Measurements from ENCODE around the gene CHPT1. TPM values are rescaled to one million over a fixed set of nuclear protein-coding genes. Genes with fewer than 3 reads are reported as not detected.

The CHPT1 gene
- total RNA-seq, 2 donors from 2014 or later = 62.0 to 74.2 TPM

- WGBS, 2 donors = 81 to 88% methylated on average over 6 of the region's 6 CpGs
- Histone ChIP-seq H3K27me3 (no peaks in the 10 kb centered on the region), H3K4me1 (no peaks in the 10 kb centered on the region), H3K9me3 (no peaks in the 10 kb centered on the region), H3K27ac (no peak overlapping the region), H3K4me3 (no peak overlapping the region), H3K36me3 (replicated peaks in 1 of 2; ENCODE audit: insufficient read depth in 1 of 2, low read depth in 2 of 2) (no peaks in the 10 kb centered on the region)
- intact Hi-C loops (cut with DNase I) = no loop called here
- DNase-seq = no peak
- ATAC-seq = no peak
- no peak for TF ChIP-seq POLR2A (IDR thresholded peaks at IDR 0.05)
- TF ChIP-seq, protein P1, sequence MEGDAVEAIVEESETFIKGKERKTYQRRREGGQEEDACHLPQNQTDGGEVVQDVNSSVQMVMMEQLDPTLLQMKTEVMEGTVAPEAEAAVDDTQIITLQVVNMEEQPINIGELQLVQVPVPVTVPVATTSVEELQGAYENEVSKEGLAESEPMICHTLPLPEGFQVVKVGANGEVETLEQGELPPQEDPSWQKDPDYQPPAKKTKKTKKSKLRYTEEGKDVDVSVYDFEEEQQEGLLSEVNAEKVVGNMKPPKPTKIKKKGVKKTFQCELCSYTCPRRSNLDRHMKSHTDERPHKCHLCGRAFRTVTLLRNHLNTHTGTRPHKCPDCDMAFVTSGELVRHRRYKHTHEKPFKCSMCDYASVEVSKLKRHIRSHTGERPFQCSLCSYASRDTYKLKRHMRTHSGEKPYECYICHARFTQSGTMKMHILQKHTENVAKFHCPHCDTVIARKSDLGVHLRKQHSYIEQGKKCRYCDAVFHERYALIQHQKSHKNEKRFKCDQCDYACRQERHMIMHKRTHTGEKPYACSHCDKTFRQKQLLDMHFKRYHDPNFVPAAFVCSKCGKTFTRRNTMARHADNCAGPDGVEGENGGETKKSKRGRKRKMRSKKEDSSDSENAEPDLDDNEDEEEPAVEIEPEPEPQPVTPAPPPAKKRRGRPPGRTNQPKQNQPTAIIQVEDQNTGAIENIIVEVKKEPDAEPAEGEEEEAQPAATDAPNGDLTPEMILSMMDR (IDR thresholded peaks at IDR 0.05) = no peak
Measured at GRCh38 chr12:101663298-101663697, 34.1 kb upstream of the CHPT1 start.

- H3K4me1 ChIP-seq = no peaks in the 10 kb centered on the region
- 71 to 74% methylated on average over 7 of the region's 7 CpGs for WGBS, 2 donors
- H3K27ac ChIP-seq = no peak overlapping the region
- H3K4me3 ChIP-seq = no peak overlapping the region
- no peaks in the 10 kb centered on the region for H3K27me3 ChIP-seq
- ATAC-seq (no peak), DNase-seq (no peak)
- no peaks in the 10 kb centered on the region for H3K9me3 ChIP-seq
- no peaks in the 10 kb centered on the region for H3K36me3 ChIP-seq (replicated peaks in 1 of 2; ENCODE audit: insufficient read depth in 1 of 2, low read depth in 2 of 2)
- intact Hi-C loops (cut with DNase I) = no loop called here
- TF ChIP-seq POLR2A (IDR thresholded peaks at IDR 0.05) = no peak
- TF ChIP-seq, protein P1 (IDR thresholded peaks at IDR 0.05) = no peak
Measured at GRCh38 chr12:101664992-101665391, 32.4 kb upstream of the CHPT1 start.

- Histone ChIP-seq H3K4me1 (no peaks in the 10 kb centered on the region), H3K27me3 (no peaks in the 10 kb centered on the region), H3K9me3 (no peaks in the 10 kb centered on the region), H3K36me3 (replicated peaks in 1 of 2; ENCODE audit: insufficient read depth in 1 of 2, low read depth in 2 of 2) (no peaks in the 10 kb centered on the region), H3K27ac (no peak overlapping the region), H3K4me3 (no peak overlapping the region)
- DNase-seq = no peak
- intact Hi-C loops (cut with DNase I) = no loop called here
- no peak for ATAC-seq
- TF ChIP-seq, protein P1 (IDR thresholded peaks at IDR 0.05) = no peak
- TF ChIP-seq POLR2A (IDR thresholded peaks at IDR 0.05) = no peak
- 78 to 81% methylated on average over 7 of the region's 7 CpGs for WGBS, 2 donors
Measured at GRCh38 chr12:101666052-101666728, 31.2 kb upstream of the CHPT1 start.

DNA sequence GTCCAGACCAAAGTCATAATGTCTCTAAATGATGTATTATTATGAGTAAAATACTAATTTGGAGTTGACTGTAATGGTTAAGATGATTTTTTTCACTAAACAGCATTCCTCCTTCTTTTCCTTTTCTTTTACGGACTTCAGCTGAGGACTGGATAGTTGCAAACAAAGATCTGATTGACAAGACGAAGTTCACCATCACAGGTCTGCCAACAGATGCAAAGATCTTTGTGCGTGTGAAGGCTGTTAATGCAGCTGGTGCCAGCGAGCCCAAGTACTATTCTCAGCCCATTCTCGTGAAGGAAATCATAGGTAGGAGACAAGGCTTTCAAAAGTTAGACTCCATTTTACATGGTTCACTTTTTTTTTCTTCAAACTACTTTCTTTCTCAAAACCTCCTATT, 29.8 kb upstream of the CHPT1 start:
- 67 to 68% methylated on average over 5 of the region's 5 CpGs for WGBS, 2 donors
- Histone ChIP-seq H3K4me1 (no peaks in the 10 kb centered on the region), H3K4me3 (no peak overlapping the region), H3K27ac (no peak overlapping the region), H3K27me3 (no peaks in the 10 kb centered on the region), H3K9me3 (no peaks in the 10 kb centered on the region), H3K36me3 (replicated peaks in 1 of 2; ENCODE audit: insufficient read depth in 1 of 2, low read depth in 2 of 2) (no peaks in the 10 kb centered on the region)
- no peak for ATAC-seq
- intact Hi-C loops (cut with DNase I) = no loop called here
- TF ChIP-seq, protein P1 (IDR thresholded peaks at IDR 0.05) = no peak
- no peak for TF ChIP-seq POLR2A (IDR thresholded peaks at IDR 0.05)
- DNase-seq = no peak
